Activated gamma-delta T cell (primary cell): ENCODE data around the gene LAP3.

ENCODE experiments used
- DNase-seq: peaks from one replicate; lab custom pipeline; 2025; lab: John Stamatoyannopoulos, UW

LAP3 gene

DNA sequence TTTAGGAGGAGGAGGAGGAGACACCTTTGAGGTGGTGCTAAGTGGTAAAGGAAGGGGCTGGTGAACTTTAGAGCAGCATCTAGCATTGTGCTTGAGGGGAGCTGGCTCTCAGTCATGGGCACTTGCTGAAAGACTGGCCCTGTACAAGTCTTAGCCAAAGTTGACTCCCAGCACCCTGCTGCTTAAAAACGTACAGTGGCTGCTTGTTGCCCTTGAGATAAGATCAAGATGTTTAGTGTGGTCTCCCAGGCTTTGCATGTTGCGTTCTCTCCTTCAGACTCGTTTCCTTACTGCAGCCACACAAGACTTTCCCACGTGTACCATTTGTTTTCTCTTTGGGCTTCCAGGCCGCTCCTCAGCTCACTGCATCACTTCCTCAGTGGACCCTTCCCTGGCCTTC is 39.3 kb downstream of the LAP3 start:
- no peak for DNase-seq

- DNase-seq, result no peak
Observed at GRCh38 chr4:17618926-17619325, 41.9 kb downstream of the LAP3 start.

DNA sequence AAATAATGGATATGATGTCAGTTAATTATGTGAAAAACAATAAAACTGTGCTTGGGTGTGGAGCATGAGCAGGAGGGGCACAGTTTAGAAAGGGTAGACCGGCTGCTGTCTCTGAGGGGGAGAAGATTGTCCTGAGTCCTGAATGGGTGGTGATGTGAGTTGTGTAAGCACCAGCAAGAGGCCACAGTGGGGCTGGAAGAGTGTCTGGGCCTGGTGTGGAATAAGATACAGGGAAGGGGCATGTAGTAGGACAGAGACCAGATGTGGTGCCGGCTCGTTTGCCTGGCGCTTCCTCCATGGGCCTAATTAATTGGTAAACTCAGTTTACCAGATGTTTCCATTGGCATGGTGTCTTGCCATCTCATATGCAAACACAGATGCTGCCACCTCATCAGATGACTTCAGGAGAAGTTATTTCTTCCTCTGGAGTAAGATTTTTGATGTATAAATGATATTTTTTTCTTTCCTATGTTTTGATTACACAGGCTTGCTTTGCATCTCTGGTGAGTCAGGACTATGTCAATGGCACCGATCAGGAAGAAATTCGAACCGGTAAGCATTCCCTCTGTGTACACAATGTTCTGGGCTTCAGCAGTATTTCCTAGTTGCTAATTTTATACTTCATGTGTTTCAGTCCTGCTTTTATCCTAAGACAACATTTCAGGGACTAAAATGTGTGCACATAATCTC is 42.6 kb downstream of the LAP3 start:
- DNase-seq, result no peak

GRCh38 chr4:17623451-17624001 is 46.5 kb downstream of the LAP3 start:
- DNase-seq, result no peak

- DNase-seq, result no peak
Observed at GRCh38 chr4:17624821-17625220, 47.8 kb downstream of the LAP3 start.

DNA sequence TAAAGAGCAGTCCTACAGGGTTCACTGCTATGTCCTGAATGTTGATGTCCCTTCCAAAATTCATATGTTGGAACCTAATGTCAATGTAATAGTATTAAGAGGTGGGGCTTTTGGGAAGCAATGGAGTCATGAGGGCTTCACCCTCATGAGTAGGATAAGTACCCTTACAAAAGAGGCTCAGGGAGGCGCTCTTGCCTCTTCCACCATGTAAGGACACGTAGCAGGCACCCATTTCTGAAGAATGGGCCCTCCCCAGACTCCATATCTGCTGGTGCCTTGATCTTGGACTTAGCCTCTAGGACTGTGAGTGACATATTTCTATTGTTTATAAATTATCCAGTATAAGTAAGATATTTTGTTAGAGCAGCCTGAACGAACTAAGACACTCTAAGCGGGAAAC is 53.2 kb downstream of the LAP3 start:
- DNase-seq, result no peak

DNA sequence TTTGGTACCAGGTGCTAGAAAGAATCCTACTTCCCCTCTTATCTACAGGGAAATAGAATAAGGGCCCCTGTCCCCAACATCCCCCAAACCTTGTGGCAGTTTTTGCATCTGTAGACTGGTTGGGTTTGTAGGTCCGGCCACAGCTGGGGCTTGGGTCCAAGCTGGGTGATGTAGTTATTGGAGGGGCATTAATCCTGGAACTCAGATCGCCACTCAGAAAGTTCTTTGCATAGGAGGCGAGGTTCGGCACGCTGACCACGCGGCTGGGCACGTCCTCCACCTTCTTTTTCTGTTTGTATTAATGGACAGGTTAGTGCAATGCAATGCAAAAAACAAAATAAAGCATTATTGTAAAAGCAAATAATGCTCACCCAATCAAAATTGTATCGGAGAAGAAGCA is 56.6 kb downstream of the LAP3 start:
- no peak for DNase-seq

GRCh38 chr4:17635056-17635455 is 58.1 kb downstream of the LAP3 start:
- no peak for DNase-seq

- DNase-seq, result no peak
Observed at GRCh38 chr4:17636341-17636695, 59.3 kb downstream of the LAP3 start.

GRCh38 chr4:17636696-17637622 is 60.0 kb downstream of the LAP3 start:
- peak; percentile 18 for DNase-seq

DNA sequence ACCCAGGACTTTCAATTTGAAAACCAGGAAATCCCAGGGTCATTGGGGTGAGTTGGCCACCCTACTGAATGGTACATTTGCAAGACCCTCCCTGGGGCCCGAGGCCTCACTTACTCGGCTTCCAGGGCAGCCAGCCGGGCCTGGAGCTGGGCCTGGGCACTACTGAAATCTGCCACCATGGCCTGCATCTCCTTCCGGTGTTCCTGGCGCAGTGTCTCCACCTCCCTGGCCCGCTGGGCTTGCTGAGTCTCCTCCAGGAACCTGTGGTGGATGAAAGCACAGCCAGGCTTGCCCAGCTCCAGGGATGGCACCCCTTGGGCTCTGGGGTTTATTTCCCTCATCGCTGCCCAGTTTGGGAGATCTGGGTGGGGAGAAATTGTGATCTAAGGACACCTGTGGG is 62.1 kb downstream of the LAP3 start:
- DNase-seq, result no peak

- no peak for DNase-seq
Observed at GRCh38 chr4:17642398-17642783, 65.4 kb downstream of the LAP3 start.

- DNase-seq, result no peak
Observed at GRCh38 chr4:17646693-17647092, 69.7 kb downstream of the LAP3 start.

GRCh38 chr4:17647176-17647806 is 70.3 kb downstream of the LAP3 start:
- DNase-seq, result no peak

DNA sequence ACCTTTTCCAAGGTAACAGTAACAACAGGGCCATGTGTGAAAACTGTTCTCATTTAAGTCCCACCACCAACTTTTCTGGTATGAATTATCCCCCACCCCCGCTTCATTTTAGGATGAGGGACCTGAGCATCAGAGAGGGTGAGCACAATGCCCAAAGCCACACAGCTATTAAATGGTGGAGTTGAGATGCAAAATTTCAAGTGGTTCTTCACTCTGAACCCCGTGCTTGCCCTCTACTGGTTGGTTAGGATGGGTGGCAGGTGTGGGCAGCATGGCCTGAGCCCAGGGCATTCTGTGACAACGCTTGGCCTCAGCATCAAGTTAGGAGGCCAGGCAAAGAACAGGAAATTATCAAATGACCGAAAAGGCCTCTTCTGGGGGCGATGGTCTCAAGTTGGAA is 70.9 kb downstream of the LAP3 start:
- no peak for DNase-seq

DNA sequence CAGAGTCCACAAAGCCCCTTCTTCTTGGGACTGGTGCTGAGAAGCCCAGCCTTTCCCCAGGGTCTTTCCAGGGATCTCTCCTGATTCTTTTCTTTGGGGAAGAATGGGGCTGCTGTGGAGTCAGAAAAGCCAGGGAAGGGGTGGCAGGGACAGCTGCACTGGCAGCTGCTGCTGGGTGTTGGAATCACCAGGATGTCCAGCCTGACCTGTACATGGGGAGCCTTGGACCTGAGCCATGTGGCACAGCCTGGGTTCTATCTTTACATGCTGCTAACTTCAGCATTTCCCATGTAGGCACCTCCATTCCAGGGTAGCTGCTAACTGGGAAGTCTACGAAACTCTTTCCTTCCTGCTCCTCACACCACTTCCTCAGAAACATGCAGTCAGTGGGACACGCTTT is 73.4 kb downstream of the LAP3 start:
- no peak for DNase-seq

- no peak for DNase-seq
Observed at GRCh38 chr4:17654701-17655100, 77.7 kb downstream of the LAP3 start.

DNA sequence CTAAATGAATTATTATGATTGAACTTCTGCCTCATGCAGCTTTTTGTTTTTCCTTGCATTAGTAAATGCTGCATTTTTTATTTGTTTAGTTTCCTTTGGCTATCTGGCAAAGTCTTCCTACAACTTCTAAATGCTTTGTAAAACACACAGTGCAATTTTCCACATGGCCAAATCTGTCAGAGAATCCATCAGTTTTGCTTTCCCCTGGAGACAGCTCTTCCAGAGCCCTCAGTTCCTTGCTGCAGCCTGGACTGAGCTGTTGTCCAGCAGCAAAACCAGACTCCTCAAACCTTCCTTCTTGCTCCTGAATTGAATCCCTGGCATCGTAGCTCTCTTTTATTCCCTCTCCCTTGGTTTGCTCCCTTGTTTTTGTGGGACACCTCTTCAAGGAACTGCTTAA is 80.1 kb downstream of the LAP3 start:
- DNase-seq, result no peak
